ENCODE results near the gene AFG1L.
A peak's percentile ranks its signal among the peaks of the same experiment; 100 is the strongest.
"Not testable (repeated sequence)": the region's sequence is repeated elsewhere in the genome, so short reads cannot be mapped to it uniquely, and the experiment has no call there.

AFG1L gene

DNA sequence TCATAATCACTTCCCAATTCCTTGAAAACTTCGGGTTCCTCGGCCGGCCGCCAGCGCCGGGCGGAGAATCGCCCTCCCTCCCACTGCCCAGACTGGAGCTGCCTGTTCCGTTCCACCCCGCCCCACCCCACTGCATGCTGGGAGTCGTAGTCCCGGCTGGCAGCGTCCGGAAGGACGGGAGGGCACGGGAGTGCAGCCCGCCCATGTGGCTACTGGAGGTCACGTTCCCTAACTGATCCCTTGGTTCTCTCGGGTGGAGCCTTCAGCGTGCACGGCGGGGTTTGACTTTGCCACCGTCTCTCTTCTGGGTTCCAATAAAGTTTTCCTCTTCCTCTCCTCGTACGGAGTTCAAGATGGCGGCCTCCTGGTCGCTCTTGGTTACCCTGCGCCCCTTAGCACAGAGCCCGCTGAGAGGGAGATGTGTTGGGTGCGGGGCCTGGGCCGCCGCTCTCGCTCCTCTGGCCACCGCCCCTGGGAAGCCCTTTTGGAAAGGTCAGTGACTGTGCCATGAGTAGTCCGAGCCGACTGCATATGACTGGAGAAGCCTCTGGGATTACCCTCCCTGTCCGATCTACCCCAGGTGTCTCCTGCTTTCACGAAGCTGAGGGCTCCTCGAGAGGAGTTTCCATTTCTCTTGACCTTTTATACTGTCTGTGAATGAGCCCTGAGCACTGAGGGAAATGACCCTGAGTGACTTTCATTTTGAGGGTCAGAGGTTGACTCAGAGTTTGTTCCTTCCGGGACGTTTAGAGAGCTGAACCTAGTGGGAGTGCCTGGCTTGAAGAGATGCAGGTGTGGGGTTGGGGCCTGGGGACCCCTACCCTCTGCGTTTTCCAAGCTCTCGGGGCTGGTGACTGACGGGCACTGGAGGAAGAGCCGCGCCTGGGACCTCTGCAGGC is at the start of gene AFG1L:
Gene AFG1L (plus strand): TSS at position 328 of the 899 bp plus-strand sequence. CDS start 26 bp downstream, at position 354.
- peak within 1 kb of the TSS; percentile 94 for H3K27ac ChIP-seq
- TF ChIP-seq ZFX (IDR thresholded peaks at IDR 0.05): 0 out of 2 replicates have a peak, but pooled peaks have one; percentile 19
- TF ChIP-seq, protein P1, sequence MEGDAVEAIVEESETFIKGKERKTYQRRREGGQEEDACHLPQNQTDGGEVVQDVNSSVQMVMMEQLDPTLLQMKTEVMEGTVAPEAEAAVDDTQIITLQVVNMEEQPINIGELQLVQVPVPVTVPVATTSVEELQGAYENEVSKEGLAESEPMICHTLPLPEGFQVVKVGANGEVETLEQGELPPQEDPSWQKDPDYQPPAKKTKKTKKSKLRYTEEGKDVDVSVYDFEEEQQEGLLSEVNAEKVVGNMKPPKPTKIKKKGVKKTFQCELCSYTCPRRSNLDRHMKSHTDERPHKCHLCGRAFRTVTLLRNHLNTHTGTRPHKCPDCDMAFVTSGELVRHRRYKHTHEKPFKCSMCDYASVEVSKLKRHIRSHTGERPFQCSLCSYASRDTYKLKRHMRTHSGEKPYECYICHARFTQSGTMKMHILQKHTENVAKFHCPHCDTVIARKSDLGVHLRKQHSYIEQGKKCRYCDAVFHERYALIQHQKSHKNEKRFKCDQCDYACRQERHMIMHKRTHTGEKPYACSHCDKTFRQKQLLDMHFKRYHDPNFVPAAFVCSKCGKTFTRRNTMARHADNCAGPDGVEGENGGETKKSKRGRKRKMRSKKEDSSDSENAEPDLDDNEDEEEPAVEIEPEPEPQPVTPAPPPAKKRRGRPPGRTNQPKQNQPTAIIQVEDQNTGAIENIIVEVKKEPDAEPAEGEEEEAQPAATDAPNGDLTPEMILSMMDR (conservative IDR thresholded peaks at IDR 0.05): no peak

DNA sequence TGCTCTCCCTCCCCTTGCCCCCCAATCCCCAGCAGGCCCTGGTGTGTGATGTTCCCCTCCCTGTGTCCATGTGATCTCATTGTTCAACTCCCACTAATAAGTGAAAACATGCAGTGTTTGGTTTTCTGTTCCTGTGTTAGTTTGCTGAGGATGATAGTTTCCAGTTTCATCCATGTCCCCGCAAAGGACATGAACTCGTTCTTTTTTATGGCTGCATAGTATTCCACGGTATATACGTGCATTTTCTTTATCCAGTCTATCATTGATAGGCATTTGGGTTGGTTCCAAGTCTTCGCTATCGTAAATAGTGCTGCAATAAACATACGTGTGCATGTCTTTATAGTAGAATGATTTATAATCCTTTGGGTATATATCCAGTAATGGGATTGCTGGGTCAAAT is 49.8 kb upstream of the AFG1L start:
- not testable (repeated sequence) for H3K27ac ChIP-seq

DNA sequence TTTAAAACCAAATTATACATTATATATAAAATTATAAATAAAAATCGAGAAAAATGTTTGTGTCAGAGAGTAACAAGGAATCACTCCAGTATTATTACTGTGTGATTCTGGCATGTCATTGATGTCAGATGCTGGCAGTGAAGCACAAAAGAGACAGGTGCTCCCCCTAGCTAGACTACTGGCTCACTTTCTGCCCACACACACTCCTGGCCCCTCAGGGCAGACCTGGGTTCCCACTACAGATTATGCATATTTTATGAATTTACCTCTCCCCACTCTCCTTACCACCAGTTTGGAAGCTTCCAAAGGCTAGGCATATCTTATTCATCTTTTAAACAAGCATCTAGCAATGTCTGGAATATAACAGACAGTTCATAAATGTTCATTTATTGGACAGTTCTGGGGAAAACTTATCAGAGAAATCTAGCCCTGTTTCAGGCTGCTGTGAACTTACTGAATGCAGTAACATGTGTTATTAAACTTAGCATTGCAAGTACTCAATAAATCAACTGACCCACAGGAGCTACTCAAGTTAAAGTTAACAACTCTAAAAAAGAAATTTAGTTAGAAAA is 46.8 kb upstream of the AFG1L start:
- H3K27ac ChIP-seq: no peak overlapping the region
- TF ChIP-seq ZFX (IDR thresholded peaks at IDR 0.05): no peak
- TF ChIP-seq, protein P1 (conservative IDR thresholded peaks at IDR 0.05): no peak

DNA sequence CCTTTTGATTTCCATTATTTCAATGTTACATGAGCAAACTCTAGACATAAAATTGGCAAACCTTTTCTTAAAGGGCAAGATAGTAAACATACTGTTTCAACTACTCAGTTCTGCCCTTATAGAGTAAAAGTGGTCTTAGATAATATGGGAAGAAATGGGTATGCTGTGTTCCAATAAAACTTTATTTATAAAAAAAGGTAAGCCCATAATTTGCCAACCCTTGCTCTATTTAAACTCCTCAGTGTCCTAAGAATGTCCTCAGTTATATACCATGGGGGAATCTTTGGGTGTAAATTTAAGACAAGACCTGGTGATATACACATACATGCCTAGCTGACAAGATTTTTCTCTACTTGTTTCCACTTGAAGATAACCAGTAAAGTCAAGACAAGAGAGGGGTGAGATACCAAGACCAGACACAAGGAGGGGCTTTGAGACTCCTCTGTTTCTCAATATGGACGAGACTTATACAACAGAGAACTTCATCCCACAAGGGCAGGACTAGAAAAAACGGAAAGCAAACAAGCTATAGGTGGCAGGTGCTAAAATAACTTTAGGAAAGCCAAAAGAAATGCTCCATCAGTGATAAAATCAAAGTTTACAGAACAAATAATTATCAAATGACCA is 44.5 kb upstream of the AFG1L start:
- TF ChIP-seq, protein P1 (conservative IDR thresholded peaks at IDR 0.05): peak; percentile 20
- TF ChIP-seq ZFX (IDR thresholded peaks at IDR 0.05): no peak
- H3K27ac ChIP-seq: no peak overlapping the region

DNA sequence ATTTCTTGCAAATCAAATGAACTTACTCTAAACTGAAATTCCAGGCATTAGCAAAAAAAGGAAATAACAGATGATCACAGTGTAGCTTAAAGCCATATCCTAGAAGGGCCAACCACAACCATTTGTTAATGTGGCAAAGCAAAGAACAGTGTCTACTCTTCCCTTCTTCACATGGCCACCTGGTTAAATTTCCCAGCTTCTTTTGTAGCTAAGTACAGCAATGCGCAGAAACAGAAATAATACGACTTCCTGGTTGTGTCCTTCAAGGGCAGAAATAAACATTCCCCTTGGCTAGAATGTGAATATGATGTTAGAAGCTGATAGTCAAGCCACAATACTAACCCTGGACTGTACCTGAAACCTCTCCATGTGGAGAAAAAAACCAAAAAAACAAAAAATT is 43.6 kb upstream of the AFG1L start:
- TF ChIP-seq, protein P1 (conservative IDR thresholded peaks at IDR 0.05): no peak
- TF ChIP-seq ZFX (IDR thresholded peaks at IDR 0.05): no peak
- H3K27ac ChIP-seq: no peak overlapping the region

DNA sequence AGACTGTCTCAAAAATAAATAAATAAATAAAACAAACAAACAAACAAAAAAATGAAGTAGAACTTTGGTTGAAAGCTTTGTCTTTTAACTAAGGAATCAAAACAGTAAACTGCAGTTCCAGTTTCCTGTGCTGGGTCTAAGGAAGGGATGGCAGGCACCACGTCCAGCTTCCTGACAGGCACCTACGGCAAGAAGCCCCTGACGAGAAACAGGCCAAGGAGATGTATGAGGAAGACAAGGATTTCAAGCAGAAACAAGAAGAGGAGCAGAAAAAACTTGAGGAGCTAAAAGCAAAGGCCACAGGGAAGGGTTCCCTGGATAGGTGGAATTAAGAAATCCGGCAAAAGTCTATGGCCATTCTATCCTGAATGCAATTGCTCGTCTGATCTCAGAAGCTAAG is 42.8 kb upstream of the AFG1L start:
- TF ChIP-seq, protein P1 (conservative IDR thresholded peaks at IDR 0.05): no peak
- TF ChIP-seq ZFX (IDR thresholded peaks at IDR 0.05): no peak
- no peak overlapping the region for H3K27ac ChIP-seq

DNA sequence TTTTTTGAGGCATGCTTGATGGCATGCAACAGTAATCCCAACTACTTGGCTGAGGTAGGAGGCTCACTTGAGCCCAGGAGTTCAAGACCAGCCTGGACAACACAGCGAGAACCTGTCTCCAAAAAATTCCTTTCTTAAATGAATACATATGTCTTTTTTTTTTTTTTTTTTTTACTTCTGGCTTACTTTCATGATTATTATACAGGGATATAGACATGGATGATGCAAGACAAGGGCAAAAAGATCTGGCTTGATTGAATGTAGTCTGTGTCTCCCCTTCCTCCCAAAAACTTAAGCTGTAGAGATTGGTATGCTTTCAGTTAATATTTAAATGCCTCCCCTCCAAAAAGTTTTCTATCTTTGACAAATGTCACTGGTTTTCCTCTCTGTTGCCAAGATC is 41.6 kb upstream of the AFG1L start:
- no peak overlapping the region for H3K27ac ChIP-seq
- TF ChIP-seq, protein P1 (conservative IDR thresholded peaks at IDR 0.05): no peak
- TF ChIP-seq ZFX (IDR thresholded peaks at IDR 0.05): no peak

Measured in C4-2B (cell line).